MCF 10A (cell line): ENCODE data around the gene SATB1. TPM values are rescaled to one million over a fixed set of nuclear protein-coding genes. Genes with fewer than 3 reads are reported as not detected.

Experiments used
- BruUV-seq: library from RNA; stranded (reverse); fragments of 400-500 nt; replicated peaks from 2 replicates; lab custom pipeline; 2021; lab: Mats Ljungman, UMichigan
- CTCF ChIA-PET: fragments of 300-600 bp; sonication (Branson Sonifier 250); formaldehyde crosslinking; extraction: SDS; loops from one replicate; lab custom pipeline; 2021; ENCODE audit warnings: antibody characterized with exemption, inconsistent platforms; lab: Yijun Ruan, JAX
- POLR2A ChIA-PET: fragments of 300-600, 350-650 bp; sonication (Branson Sonifier 250); formaldehyde crosslinking; extraction: SDS; loops from one replicate; lab custom pipeline; 2020; ENCODE audit warnings: antibody characterized with exemption, inconsistent platforms; lab: Yijun Ruan, JAX
- DNase-seq: peaks from one replicate; pipeline ENCODE4 v3.0.0-alpha.2; 2018; ENCODE audit not compliant: unreplicated experiment
- H3K27ac Mint-ChIP-seq: one replicate; pipeline ENCODE4 v1.8.0; 2022; ENCODE audit warnings: mild to moderate bottlenecking, low read depth, mixed read lengths; ENCODE audit not compliant: unreplicated experiment
- H3K27me3 Mint-ChIP-seq: one replicate; pipeline ENCODE4 v1.8.0; 2022; ENCODE audit warnings: mixed read lengths; ENCODE audit not compliant: insufficient read depth, unreplicated experiment
- H3K36me3 Mint-ChIP-seq: one replicate; pipeline ENCODE4 v1.8.0; 2022; ENCODE audit warnings: mild to moderate bottlenecking, moderate library complexity, mixed read lengths; ENCODE audit not compliant: insufficient read depth, unreplicated experiment
- H3K4me1 Mint-ChIP-seq: one replicate; pipeline ENCODE4 v1.8.0; 2022; ENCODE audit warnings: mixed read lengths; ENCODE audit not compliant: insufficient read depth, unreplicated experiment
- H3K4me3 Mint-ChIP-seq: one replicate; pipeline ENCODE4 v1.8.0; 2022; ENCODE audit warnings: mild to moderate bottlenecking, moderate library complexity, mixed read lengths; ENCODE audit not compliant: unreplicated experiment
- H3K9me3 Mint-ChIP-seq: one replicate; pipeline ENCODE4 v1.8.0; 2022; ENCODE audit warnings: mixed read lengths; ENCODE audit not compliant: unreplicated experiment
- intact Hi-C: fragments of 100-400 bp; cut with micrococcal nuclease; formaldehyde crosslinking; loops from 2 replicates; pipeline ENCODE4 v1.14.1; 2022
- total RNA-seq: library from RNA; stranded (reverse); gene quantifications from 2 replicates; pipeline ENCODE4 v1.2.3, GENCODE V29; 2022
- TF ChIP-seq, protein P1 (sequence below): fragments of 200-600 bp; IDR thresholded peaks from one replicate; pipeline ENCODE4 v1.8.0; 2022; ENCODE audit warnings: antibody characterized with exemption, mild to moderate bottlenecking; ENCODE audit not compliant: unreplicated experiment

The SATB1 gene
- total RNA-seq, 1 experiment from 2014 or later, result 0.23 TPM

DNA sequence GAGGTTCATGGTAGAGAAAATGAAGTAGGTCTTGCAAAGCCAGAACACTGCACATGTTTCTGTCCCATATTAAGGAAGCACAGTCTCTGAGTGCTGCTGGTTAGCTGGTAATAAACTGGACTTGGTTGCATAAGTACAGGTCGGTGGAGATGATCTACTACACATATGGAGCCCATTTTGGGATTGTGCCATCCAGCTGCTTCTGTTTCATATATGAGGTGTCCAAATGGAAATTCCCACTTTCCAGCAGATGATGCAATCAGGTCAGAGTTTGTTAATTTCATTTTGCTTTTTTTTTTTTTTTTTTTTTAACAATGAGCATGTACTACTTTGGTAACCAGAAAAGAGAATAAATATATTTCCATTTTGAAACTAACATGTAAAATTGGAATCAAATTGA lies 122.6 kb downstream of the SATB1 start:
- POLR2A ChIA-PET, result interaction anchor here (0.6 kb wide), 1 partner anchor 32 kb away, joined by 3 read pairs; no protein-coding TSS in a partner anchor
- Mint-ChIP-seq H3K9me3 (peaks cover 2% of the 10 kb centered on the region), H3K4me1 (peaks cover 8% of the 10 kb centered on the region), H3K36me3 (no peaks in the 10 kb centered on the region), H3K27me3 (no peaks in the 10 kb centered on the region), H3K27ac (no peak overlapping the region), H3K4me3 (no peak overlapping the region)
- no TSS peak for BruUV-seq
- peak; percentile 89 for DNase-seq
- CTCF ChIA-PET, result interaction anchor here (0.6 to 1.6 kb wide), 5 partner anchors 9 to 691 kb away, joined by 3 to 7 read pairs (median 4); no protein-coding TSS in a partner anchor
- TF ChIP-seq, protein P1, sequence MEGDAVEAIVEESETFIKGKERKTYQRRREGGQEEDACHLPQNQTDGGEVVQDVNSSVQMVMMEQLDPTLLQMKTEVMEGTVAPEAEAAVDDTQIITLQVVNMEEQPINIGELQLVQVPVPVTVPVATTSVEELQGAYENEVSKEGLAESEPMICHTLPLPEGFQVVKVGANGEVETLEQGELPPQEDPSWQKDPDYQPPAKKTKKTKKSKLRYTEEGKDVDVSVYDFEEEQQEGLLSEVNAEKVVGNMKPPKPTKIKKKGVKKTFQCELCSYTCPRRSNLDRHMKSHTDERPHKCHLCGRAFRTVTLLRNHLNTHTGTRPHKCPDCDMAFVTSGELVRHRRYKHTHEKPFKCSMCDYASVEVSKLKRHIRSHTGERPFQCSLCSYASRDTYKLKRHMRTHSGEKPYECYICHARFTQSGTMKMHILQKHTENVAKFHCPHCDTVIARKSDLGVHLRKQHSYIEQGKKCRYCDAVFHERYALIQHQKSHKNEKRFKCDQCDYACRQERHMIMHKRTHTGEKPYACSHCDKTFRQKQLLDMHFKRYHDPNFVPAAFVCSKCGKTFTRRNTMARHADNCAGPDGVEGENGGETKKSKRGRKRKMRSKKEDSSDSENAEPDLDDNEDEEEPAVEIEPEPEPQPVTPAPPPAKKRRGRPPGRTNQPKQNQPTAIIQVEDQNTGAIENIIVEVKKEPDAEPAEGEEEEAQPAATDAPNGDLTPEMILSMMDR, result no peak
- intact Hi-C loops, result no loop called here

DNA sequence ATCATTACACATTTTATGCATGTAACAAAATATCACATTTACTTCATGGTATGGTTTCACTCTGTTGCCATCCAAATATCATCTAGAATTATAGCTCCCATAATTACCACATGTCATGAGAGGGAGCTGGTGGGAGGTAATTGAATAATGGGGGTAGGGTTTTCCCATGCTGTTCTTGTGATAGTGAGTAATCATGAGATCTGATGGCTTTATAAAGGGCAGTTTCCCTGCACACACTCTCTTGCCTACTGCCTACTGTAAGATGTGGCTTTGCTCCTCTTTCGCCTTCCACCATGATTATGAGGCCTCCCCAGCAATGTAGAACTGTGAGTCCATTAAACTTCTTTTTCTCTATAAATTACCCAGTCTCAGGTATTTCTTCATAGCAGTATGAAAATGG lies 123.4 kb downstream of the SATB1 start:
- Mint-ChIP-seq H3K4me3 (no peak overlapping the region), H3K4me1 (peaks cover 8% of the 10 kb centered on the region), H3K27ac (no peak overlapping the region), H3K36me3 (no peaks in the 10 kb centered on the region), H3K9me3 (peaks cover 9% of the 10 kb centered on the region), H3K27me3 (no peaks in the 10 kb centered on the region)
- POLR2A ChIA-PET, result no interaction called here
- CTCF ChIA-PET, result interaction anchor here (0.5 to 1.6 kb wide), 4 partner anchors 74 to 460 kb away, joined by 3 to 7 read pairs (median 4); no protein-coding TSS in a partner anchor
- BruUV-seq, result no TSS peak
- TF ChIP-seq, protein P1, result no peak
- intact Hi-C loops, result no loop called here
- DNase-seq, result no peak

DNA sequence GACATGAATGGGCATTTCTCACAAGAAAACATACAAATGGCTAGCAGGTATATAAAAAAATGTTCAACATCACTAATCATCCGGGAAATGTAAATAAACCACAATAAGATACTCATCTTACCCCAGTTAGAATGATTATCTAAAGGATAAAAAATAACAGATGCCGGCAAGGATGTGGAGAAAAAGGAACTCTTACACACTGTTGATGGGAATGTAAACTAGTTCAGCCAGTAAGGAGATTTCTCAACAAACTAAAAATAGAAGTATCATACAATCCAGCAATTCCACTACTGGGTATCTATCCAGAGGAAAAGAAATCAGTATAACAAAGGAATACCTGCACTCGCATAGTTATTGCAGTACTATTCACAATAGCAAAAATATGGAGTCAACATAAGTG lies 124.2 kb downstream of the SATB1 start:
- TF ChIP-seq, protein P1, result no peak
- H3K4me1 Mint-ChIP-seq, result peaks cover 8% of the 10 kb centered on the region
- no TSS peak for BruUV-seq
- H3K4me3 Mint-ChIP-seq, result no peak overlapping the region
- ChIA-PET CTCF (no interaction called here), POLR2A (no interaction called here)
- H3K27ac Mint-ChIP-seq, result no peak overlapping the region
- peaks cover 11% of the 10 kb centered on the region for H3K9me3 Mint-ChIP-seq
- DNase-seq, result no peak
- no peaks in the 10 kb centered on the region for H3K36me3 Mint-ChIP-seq
- no peaks in the 10 kb centered on the region for H3K27me3 Mint-ChIP-seq
- intact Hi-C loops, result no loop called here

DNA sequence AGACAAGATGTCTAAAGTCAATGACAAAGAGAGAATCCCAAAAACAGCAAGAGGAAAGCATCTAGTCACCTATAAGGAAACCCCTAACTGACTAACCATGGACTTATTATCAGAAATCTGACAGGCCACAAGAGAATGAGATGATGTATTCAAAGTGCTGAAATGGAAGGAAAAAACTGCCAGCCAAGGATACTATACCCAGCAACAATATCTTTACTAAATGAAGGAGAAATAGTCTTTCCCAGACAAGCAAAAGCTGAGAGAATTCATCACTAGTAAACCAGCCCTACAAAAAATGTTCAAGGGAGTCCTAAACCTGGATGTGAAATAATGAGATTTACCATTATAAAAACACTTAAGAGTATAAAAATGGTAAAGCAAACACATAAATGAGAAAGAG lies 128.0 kb downstream of the SATB1 start:
- Mint-ChIP-seq H3K36me3 (no peaks in the 10 kb centered on the region), H3K27ac (no peak overlapping the region), H3K27me3 (no peaks in the 10 kb centered on the region), H3K4me1 (peaks cover 8% of the 10 kb centered on the region), H3K9me3 (peaks cover 11% of the 10 kb centered on the region), H3K4me3 (no peak overlapping the region)
- TF ChIP-seq, protein P1, result no peak
- CTCF ChIA-PET, result interaction anchor here (0.6 kb wide), 1 partner anchor 70 kb away, joined by 3 read pairs; no protein-coding TSS in a partner anchor
- no peak for DNase-seq
- BruUV-seq, result no TSS peak
- intact Hi-C loops, result loop anchor here (5.0 to 10.0 kb wide), 2 partner anchors 390 to 688 kb away; no protein-coding TSS in a partner anchor
- POLR2A ChIA-PET, result no interaction called here
